HEK293T (cell line): Measurements from ENCODE around the gene HOXB4.

Source experiments
- FOXM1 ChIP-seq: fragments of 450-650 bp; IDR thresholded peaks from 2 replicates; pipeline ENCODE4 v1.6.1; 2017; ENCODE audit warnings: mild to moderate bottlenecking, borderline replicate concordance
- L3MBTL2 ChIP-seq: fragments of 450-650 bp; conservative IDR thresholded peaks from 2 replicates; pipeline ENCODE4 v1.6.1; 2016; ENCODE audit warnings: mild to moderate bottlenecking
- PKNOX1 ChIP-seq: fragments of 450-650 bp; IDR thresholded peaks from 2 replicates; pipeline ENCODE4 v1.6.1; 2016
- SP1 ChIP-seq: fragments of 450-650 bp; IDR thresholded peaks from 2 replicates; pipeline ENCODE4 v1.6.1; 2017
- ZNF384 ChIP-seq: fragments of 450-650 bp; IDR thresholded peaks from 2 replicates; pipeline ENCODE4 v1.6.1; 2016

- no peak for TF ChIP-seq PKNOX1
- TF ChIP-seq SP1, result no peak
- TF ChIP-seq ZNF384, result no peak
- no peak for TF ChIP-seq FOXM1
- no peak for TF ChIP-seq L3MBTL2
Observed at GRCh38 chr17:48565022-48565554, 13.1 kb downstream of the HOXB4 start.
